Measurements from ENCODE around the gene LPIN3. TPM values are rescaled to one million over a fixed set of nuclear protein-coding genes. Genes with fewer than 3 reads are reported as not detected.

LPIN3 gene
- polyA plus RNA-seq, 3 donors: 0.01 TPM; not detected in 2

- Histone ChIP-seq H3K4me1 (ENCODE audit: control insufficient read depth in 1 of 2, insufficient read depth in 2 of 2, low read length in 2 of 2) (no peaks in the 10 kb centered on the region), H3K9ac (ENCODE audit: insufficient read depth, low read length, poor library complexity, severe bottlenecking) (no peak overlapping the region), H3K27me3 (ENCODE audit: control insufficient read depth in 2 of 2, insufficient read depth in 2 of 2, low read length in 2 of 2) (no peaks in the 10 kb centered on the region), H3K27ac (ENCODE audit: low read depth in 1 of 2, low read length in 2 of 2) (no peak overlapping the region), H4K20me1 (ENCODE audit: insufficient read depth, low read length) (no peaks in the 10 kb centered on the region), H3K79me2 (ENCODE audit: insufficient read depth, low read length) (no peaks in the 10 kb centered on the region), H3K4me2 (replicated peaks; ENCODE audit: extremely low read depth, low read length, poor library complexity, severe bottlenecking) (no peak overlapping the region), H3K9me3 (replicated peaks in 1 of 2; ENCODE audit: control insufficient read depth in 1 of 2, insufficient read depth in 1 of 2, low read length in 2 of 2) (no peaks in the 10 kb centered on the region), H3K4me3 (replicated peaks in 1 of 3; ENCODE audit: low read depth in 2 of 3, low read length in 3 of 3) (no peak overlapping the region), H2AFZ (ENCODE audit: insufficient read depth, low read depth, low read length, poor library complexity, severe bottlenecking) (no peak overlapping the region), H3K36me3 (replicated peaks in 1 of 2; ENCODE audit: control insufficient read depth in 1 of 2, insufficient read depth in 2 of 2, low read length in 2 of 2) (no peaks in the 10 kb centered on the region)
- Mint-ChIP-seq H3K27me3 (ENCODE audit: low read depth in 3 of 3) (peaks cover 11 to 24% (median 16%) of the 10 kb centered on the region in 3 donors), H3K9me3 (no peaks in the 10 kb centered on the region), H3K4me3 (no peak overlapping the region), H3K27ac (no peak overlapping the region), H3K4me1 (peaks cover 6% of the 10 kb centered on the region), H3K36me3 (no peaks in the 10 kb centered on the region)
- intact Hi-C loops (cut with micrococcal nuclease): loop anchor here in 1 of 2 donors (10.0 kb wide), 1 partner anchor 383 kb away; no protein-coding TSS in a partner anchor
- 89% methylated on average over 13 of the region's 13 CpGs for WGBS (ENCODE audit: insufficient coverage)
- TF ChIP-seq CTCF (IDR thresholded peaks at IDR 0.05): no peak
- DNase-seq: no peak
Measured at GRCh38 chr20:41347523-41348429, 7.2 kb downstream of the LPIN3 start.

- Histone ChIP-seq H3K4me3 (replicated peaks in 1 of 3; ENCODE audit: low read depth in 2 of 3, low read length in 3 of 3) (no peak overlapping the region), H3K9me3 (replicated peaks in 1 of 2; ENCODE audit: control insufficient read depth in 1 of 2, insufficient read depth in 1 of 2, low read length in 2 of 2) (no peaks in the 10 kb centered on the region), H3K4me2 (replicated peaks; ENCODE audit: extremely low read depth, low read length, poor library complexity, severe bottlenecking) (no peak overlapping the region), H3K4me1 (ENCODE audit: control insufficient read depth in 1 of 2, insufficient read depth in 2 of 2, low read length in 2 of 2) (no peaks in the 10 kb centered on the region), H3K36me3 (replicated peaks in 1 of 2; ENCODE audit: control insufficient read depth in 1 of 2, insufficient read depth in 2 of 2, low read length in 2 of 2) (no peaks in the 10 kb centered on the region), H2AFZ (ENCODE audit: insufficient read depth, low read depth, low read length, poor library complexity, severe bottlenecking) (no peak overlapping the region), H3K9ac (ENCODE audit: insufficient read depth, low read length, poor library complexity, severe bottlenecking) (no peak overlapping the region), H3K27me3 (ENCODE audit: control insufficient read depth in 2 of 2, insufficient read depth in 2 of 2, low read length in 2 of 2) (no peaks in the 10 kb centered on the region), H3K79me2 (ENCODE audit: insufficient read depth, low read length) (no peaks in the 10 kb centered on the region), H4K20me1 (ENCODE audit: insufficient read depth, low read length) (no peaks in the 10 kb centered on the region), H3K27ac (ENCODE audit: low read depth in 1 of 2, low read length in 2 of 2) (no peak overlapping the region)
- no peak for DNase-seq
- H3K9me3 Mint-ChIP-seq: no peaks in the 10 kb centered on the region
- intact Hi-C loops (cut with micrococcal nuclease): loop anchor here in 1 of 2 donors (10.0 kb wide), 1 partner anchor 384 kb away; no protein-coding TSS in a partner anchor
- 84% methylated on average over 13 of the region's 13 CpGs for WGBS (ENCODE audit: insufficient coverage)
- peaks cover 6% of the 10 kb centered on the region for H3K4me1 Mint-ChIP-seq
- peaks cover 11 to 26% (median 22%) of the 10 kb centered on the region in 3 donors for H3K27me3 Mint-ChIP-seq (ENCODE audit: low read depth in 3 of 3)
- H3K36me3 Mint-ChIP-seq: no peaks in the 10 kb centered on the region
- no peak for TF ChIP-seq CTCF (IDR thresholded peaks at IDR 0.05)
- no peak overlapping the region for H3K4me3 Mint-ChIP-seq
- H3K27ac Mint-ChIP-seq: no peak overlapping the region
Measured at GRCh38 chr20:41348430-41349172, 8.0 kb downstream of the LPIN3 start.
